SW480 (cell line): ENCODE data around the gene ZNF560.
"Not testable (repeated sequence)": the region's sequence is repeated elsewhere in the genome, so short reads cannot be mapped to it uniquely, and the experiment has no call there.

ENCODE experiments used
- DNase-seq: peaks from one replicate; pipeline ENCODE4 v3.0.0-alpha.2; 2016; ENCODE audit warnings: low spot score

Gene ZNF560

DNA sequence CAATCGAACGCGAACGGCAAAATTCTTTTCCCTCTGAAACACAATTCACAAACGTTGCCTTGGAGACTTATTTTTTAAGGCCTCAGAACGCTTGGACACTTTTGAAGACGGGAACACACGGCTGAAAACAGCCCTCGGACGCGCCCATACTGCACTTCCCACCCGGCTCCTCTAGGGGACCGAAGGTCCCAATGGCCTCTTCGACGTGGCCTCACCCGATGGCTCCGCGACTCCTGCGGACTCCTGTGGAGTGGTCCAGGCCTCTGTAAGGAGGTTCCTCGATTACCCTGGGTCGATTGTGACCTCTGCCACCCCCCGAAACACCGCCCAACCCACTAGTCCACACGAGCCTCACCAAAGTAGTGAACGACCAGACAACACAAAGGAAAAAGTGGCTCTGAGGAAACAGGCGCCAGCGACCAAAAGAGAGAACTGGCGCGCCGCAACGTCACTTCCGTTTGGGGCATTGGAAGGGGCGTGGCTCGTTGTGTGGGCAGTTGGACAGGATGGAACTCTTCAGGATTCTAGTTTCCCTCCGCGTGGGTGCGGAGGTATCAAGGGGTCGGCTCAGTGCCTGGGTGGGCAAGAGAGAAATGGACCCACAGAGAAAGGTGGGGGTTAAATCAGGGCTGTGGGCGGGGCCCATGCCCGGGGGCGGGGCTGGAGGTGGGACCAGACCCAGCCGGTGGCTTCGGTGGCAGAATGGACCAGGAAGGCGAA lies at the start of gene ZNF560:
Gene ZNF560 (minus strand): TSS at position 434 of the 720 bp plus-strand sequence. CDS start 23,303 bp downstream, outside the sequence.
- DNase-seq: no peak

DNA sequence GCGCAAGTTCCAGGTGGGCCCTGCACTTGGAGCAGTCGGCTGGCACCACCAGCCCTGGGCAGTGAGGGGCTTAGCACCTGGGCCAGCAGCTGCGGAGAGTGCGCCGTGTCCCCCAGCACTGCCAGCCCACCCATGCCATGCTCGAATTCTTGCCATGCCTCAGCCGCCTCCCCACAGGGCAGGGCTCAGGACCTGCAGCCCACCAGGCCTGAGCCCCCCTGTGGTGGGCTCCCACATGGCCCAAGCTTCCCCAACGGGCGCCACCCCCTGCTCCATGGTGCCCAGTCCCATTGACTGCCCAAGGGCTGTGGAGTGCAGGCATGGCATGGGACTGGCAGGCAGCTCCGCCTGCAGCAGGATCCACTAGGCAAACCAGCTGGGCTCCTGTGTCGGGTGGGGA lies 49.5 kb upstream of the ZNF560 start:
- DNase-seq: no peak

DNA sequence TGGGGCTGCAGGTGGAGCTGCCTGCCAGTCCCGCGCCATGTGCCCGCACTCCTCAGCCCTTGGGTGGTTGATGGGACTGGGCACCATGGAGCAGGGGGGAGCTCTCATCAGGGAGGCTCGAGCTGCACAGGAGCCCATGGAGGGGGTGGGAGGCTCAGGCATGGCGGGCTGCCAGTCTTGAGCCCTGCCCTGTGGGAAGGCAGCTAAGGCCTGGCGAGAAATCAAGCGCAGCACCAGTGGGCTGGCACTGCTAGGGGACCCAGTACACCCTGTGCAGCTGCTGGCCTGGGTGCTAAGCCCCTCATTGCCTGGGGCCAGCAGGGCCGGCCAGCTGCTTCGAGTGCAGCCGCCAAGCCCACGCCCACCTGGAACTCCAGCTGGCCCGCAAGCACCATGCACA lies 42.9 kb upstream of the ZNF560 start:
- DNase-seq: not testable (repeated sequence)

DNA sequence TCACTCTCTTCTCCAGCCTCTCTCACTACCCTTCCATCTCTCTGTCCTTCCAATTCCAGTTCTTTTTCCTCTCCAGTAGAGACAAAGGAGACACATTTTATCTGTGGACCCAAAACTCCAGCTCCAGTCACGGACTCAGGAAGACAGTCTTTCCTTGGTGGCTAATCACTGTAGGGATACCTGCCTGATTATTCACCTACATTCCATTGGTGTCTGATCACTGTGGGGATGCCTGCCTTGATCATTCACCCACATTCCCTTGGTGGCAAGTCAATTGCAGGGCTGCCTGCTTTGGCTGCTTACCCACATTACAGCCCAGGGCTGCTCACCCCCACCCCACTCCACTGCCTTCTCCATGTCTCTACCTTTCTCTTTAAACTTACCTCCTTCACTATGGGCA lies 41.5 kb upstream of the ZNF560 start:
- DNase-seq: not testable (repeated sequence)

DNA sequence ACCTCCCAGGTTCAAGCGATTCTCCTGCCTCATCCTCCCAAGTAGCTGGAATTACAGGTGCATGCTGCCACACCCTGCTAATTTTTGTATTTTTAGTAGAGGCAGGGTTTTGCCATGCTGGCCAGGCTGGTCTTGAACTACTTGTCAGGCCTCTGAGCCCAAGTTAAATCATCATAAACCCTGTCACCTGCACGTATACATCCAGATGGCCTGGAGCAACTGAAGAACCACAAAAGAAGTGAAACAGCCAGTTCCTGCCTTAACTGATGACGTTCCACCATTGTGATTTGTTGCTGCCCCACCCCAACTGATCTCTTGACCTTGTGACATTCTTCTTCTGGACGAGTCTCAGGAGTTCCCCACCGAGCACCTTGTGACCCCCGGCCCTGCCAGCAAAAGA lies 40.8 kb upstream of the ZNF560 start:
- DNase-seq: not testable (repeated sequence)

DNA sequence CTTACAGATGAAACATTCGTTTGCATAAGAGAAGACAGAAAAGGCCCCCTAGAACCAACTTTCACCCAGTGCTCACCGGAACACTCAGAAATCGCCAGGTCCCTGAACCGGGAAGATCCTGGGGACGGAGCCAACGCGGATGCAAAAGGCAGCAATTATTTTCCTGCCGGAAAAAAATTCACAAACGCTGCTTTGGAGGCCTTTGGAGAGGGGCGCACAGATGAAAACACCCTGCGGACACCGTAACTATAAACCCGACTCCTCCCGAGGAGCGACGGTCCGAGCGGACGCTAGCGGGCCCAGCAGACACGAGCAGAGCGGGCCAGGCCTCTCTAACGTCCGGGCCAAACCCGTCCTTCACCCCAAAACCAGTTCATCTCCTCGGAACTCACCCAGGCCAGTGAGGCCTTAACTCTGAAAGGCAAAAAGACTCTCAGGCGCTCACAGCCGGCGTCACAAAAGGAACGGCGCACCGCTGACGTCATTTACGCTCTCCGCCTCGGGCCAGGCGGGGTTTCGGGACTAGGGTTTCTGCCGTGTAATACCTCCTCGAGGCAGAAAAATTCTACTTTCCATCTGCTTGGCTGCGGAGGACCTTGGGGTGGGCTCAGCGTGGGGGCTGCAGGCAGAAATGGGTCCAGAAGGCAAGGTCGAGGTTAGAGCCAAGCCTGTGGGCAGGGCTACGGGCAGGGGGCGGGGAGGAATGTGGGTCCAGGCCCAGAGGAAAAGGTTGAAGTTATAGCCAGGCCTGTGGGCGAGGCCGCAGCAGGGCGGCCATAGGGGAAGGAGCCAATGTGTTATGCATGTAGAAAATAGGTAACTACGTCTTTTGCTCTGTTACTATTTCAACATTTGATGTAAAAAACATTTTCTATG lies 40.0 kb upstream of the ZNF560 start, which contains the start of gene ZNF426:
Gene ZNF426 (minus strand): TSS at position 463 of the 876 bp plus-strand sequence. CDS start 2,413 bp downstream, outside the sequence.
- peak; percentile 54 for DNase-seq

DNA sequence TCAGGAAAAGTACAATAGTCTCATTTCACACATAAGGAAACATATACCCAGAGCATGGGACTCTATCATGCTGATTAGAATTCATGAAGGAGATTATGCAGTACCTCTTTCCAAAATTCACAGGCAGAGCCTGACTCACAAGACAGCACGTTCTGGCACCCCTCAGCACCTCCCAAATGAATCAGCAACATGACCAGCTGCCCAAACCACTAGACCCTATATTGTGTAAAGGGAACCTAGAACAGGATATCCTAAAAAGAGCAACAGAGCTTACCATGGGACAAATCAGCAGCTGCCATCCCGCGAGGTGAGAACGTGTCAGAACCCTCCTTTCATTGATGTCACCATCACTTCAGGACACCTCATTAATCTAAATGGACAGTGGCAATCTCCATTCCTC lies 37.5 kb upstream of the ZNF560 start:
- DNase-seq: no peak

DNA sequence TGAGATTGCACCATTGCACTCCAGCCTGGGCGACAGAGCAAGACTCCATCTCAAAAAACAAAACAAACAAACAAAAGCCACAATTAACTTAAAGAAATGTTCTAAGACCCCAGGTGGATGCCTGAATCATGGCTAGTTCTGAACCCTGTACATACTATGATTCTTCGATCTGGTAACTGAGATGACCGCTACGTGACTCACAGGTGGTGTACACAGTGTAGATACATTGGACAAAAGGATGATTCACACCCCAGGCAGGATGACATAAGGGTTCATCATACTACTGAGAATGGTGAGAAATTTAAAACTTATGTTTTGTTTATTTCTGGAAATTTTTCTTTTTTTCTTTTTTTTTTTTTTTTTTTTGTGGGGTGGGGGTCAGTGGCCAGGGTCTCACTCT lies 33.5 kb upstream of the ZNF560 start:
- peak; percentile 12 for DNase-seq

DNA sequence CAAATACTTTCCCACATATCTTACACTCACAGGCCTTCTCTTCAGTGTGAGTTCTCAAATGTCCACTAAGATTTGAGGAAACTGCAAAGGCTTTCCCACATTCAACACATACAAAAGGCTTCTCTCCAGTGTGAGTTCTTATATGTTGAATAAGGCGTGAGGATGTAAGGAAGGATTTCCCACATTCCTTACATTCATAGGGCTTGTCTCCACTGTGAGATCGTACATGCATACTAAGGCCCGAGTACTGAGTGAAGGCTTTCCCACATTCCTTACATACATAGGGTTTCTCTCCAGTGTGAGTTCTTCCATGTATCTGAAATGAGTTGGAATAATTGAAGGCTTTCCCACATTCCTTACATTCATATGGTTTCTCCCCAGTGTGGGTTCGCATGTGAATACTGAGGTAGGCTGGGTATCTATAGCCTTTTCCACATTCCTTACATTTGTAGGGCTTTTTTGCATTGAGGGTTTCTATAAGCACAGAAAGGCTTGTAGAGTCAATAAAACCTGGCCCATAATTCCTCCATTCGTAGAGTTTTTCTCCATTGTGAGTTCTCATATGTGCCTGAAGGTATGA lies 30.4 kb upstream of the ZNF560 start:
- no peak for DNase-seq

DNA sequence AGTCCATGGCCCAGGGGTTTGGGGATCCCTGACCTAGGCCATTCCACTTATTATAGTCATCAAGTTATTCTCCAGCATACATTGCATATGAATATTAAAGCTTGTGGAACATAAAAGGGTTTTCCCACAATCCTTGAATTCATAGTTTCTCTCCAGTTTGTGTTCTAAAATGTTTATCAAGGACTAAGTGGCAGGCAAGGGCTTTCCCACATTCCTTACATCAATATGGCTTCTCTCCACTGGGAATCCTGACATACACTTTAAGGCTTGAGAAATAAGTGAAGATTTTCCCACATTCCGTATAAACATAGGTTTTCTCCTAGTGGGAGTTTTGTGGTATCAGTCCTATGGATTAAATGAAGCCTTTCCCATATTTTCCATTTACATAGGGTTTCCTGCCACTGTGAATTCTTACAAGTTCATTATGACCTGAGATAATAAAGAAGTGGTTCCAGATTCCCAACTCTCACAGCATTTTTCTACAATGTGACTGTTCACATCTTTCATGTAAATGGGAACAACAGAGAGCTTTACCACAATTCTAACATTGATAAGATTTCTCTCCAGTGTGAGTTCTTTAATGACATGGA lies 25.6 kb upstream of the ZNF560 start:
- DNase-seq: no peak

DNA sequence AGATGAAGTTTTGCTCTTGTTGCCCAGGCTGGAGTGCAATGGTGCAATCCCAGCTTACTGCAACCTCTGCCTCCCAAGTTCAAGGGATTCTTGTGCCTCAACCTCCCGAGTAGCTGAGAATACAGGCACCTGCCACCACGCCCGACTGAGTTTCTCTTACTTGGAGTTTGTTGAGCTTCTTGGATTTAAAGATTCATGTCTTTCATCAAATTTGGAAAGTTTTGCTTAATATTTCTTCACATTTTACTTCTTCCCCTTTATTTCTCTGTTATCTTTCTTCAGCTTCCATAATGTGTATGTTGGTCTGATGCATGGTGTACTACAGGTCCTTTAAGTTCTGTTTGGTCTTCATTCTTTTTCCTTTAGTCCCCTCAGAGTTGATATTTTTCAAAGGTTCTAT lies 8.9 kb upstream of the ZNF560 start:
- DNase-seq: no peak

DNA sequence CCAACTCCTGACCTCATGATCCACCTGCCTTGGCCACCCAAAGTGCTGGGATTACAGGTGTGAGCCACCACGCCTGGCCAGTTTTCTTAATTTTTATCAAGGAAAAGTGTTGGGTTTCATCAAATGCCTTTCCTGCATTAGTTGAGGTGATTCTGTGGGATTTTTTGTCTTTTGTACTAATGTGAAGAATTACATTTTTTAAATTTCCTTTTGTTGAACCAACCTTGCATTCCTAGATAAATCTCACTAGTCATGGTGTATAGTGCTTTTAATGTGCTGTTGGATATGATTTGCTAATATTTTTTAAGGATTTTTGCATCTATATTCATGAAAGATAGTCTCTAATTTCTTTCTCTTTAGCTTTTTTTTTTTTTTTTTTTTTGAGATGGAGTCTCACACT lies 2.4 kb upstream of the ZNF560 start:
- no peak for DNase-seq

DNA sequence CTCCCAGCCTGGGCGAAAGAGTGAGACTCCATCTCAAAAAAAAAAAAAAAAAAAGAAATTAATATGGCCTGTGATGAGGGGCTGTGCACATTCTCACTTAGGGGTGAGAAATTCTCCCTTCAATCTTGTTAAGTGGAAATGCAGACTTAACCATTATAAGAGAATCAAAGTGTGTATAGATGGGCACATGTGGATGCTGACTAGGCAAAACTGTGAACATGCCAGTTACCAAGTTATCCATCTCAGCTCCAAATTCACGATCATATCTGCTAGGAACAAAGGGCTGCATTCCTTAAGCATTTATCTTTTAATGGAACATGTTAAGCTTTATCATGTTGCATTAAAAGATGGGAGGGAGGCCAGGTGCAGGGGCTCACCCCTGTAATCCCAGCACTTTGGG lies 4.3 kb downstream of the ZNF560 start:
- DNase-seq: no peak

DNA sequence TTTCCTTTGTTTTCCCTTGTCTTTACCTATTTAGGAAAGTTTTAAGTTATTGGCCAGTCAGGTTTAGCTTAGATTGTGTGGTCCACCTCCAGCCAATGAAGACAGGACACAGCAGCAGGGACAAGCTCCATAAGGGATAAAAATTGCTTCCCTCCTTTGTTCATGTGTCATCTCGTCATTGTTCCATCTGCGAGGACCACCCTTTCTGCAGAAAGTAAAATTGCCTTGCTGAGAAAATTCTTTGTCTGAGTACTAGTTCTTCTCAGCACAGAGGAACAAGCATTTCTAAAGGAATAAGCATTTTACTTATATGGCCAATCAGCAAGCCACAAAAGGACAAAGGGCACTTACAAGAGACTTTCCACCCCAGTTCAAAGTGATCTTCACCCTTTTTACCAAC lies 11.4 kb downstream of the ZNF560 start:
- DNase-seq: no peak

DNA sequence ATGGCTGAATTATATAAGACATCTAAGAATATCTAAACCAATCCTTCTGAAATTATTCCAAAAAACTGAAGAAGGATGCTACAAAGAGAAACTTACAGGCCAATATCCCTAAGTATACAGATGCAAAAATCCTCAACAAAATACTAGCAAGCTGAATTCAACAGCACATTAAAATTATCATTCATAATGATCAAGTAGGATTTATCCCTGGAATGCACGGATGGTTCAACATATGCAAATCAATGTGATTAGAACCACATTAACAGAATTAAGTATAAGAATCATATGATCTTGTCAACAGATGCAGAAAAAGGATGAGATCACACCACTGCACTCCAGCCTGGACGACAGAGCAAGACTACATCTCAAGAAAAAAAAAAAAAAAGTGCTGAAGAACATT lies 13.3 kb downstream of the ZNF560 start:
- no peak for DNase-seq

DNA sequence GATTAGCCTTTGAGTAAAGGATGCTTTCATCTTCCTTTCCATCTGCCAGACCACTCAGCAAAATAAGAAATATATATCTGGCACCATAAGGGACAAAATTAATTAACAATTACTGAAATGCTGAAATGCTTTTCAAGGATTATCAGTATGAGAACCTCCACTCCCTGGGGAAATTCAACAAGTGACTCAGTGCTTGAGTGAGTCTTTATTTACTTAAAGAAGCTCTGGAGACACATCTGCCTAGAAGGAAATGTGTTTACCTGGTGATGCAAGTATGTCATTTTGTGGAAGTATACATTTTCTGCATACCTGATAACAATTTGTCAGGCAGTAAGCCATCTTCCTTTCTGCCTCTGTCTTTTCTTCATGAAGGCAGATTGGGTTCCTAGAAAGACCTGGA lies 23.4 kb downstream of the ZNF560 start:
- no peak for DNase-seq

DNA sequence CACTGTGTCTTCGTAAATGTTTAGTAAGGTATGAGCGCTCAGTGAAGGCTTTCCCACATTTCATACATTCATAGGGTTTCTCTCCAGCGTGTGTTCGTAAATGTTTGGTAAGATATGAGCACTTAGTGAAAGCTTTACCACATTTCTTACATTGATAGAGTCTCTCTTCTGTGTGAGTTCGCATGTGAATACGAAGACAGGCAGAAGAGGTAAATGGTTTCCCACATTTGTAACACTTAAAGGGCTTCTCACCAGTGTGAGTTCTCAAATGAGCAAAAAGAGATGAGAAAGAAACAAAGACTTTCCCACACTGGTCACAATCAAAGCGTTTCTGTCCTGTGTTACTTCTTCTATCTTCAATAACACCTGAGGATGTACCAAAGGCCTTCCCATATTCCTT lies 31.3 kb downstream of the ZNF560 start:
- no peak for DNase-seq

DNA sequence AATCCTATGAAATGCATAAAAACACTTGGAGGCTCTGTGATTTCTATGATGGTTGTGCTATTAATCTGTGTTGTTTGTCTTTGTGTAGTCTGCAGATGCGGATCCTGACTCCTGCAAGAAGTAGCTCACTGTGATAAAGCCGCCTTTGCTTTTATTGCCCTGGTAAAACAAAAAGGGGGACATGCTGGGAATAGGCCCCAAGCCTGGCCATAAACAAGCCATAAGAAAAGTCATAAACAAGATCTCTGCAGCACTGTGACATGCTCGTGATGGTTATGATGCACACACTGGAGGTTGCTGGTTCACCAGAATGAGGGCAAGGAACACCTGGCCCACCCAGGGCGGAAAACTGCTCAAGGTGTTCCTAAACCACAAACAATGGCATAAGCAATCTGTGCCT lies 36.5 kb downstream of the ZNF560 start:
- no peak for DNase-seq

DNA sequence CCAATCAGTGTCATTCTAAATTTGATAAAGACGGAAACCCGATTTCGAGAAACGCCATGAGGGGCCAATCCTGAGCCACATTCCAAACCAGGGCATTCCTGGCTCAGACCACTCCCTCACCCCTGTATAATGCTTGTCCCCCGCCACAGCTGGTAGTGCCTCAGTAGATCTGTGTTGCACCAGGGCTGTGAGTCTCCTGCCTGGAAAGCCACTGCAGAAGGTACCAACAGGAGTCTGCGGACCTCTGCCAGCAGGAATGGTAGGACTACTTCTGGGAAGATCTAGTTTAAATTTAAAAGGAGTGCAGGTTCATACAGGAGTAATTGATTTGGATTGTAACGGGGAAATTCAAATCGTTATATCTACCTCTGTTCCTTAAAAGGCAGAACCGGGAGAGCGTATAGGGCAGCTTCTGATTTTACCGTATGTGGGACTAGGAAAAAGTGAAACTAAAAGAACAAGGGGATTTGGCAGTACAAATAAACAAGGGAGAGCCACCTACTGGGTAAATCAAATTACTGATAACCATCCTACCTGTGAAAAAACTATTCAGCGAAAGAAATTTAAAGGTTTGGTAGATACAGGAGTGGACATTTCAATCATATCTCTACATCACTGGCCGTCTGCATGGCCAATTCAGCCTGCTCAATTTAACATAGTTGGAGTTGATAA lies 42.3 kb downstream of the ZNF560 start:
- DNase-seq: no peak

DNA sequence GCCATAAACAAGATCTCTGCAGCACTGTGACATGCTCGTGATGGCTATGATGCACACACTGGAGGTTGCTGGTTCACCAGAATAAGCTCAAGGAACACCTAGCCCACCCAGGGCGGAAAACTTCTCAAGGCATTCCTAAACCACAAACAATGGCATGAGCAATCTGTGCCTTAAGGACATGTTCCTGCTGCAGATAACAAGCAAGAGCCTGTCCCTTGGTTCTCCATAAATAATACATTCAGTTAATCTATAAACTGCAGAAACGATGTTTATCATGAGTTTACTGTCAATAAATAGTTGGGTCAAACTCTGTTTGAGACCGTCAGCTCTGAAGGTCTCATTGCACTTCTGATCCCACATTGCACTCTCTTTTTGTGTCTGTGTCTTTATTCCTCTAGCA lies 44.5 kb downstream of the ZNF560 start:
- DNase-seq: no peak

DNA sequence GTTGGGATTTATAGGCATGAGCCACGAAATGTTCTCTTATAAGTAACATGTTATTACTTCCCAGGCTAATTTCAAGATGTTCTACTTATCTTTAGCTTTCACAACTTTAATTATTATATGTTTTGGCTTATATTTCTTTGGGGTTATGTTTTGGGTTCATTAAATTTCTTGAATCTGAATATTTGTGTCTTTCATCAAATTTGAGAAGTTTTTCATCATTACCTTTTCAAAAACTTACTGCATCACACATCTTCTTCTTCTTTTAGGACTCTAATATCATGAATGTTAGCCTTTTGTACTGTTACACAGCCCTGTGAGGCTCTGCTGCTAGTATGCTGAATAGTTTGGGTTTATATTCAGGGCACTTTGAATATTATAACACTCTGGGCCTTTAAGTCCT lies 53.4 kb downstream of the ZNF560 start:
- no peak for DNase-seq

DNA sequence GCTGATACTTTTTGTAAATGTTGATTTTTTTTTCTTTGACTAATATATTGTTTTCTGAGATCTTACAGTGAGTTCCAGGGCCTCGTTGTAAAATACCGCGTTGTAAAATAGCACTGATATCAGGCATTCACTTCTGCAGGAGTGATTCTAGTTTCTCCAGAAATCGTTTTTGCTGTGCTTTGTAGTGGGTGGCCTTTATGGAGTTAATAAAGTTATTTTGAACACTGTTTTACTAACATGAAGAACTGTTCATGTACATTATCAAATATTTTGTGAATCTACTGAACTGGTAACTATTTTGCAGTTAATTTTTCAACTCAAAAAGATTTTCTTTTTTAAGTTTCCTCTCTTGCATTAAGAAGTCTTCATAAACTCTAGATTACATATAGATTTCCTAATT lies 62.1 kb downstream of the ZNF560 start:
- no peak for DNase-seq
